GM12878 (cell line): ENCODE results near the gene CABLES1. TPM values are rescaled to one million over a fixed set of nuclear protein-coding genes. Genes with fewer than 3 reads are reported as not detected.

Source experiments
- BCL11A ChIP-seq: IDR thresholded peaks from 2 replicates; pipeline ENCODE4 v1.6.1; 2011; ENCODE audit warnings: low read depth, low read length
- CTCF ChIP-seq, 3 experiments: IDR thresholded peaks in 2 of 3; conservative IDR thresholded peaks in 1 of 3; 2 replicates each; pipeline ENCODE4 v1.5.1; 2011; ENCODE audit warnings: low read depth in 3 of 3, low read length in 3 of 3, mild to moderate bottlenecking in 3 of 3, control low read depth in 2 of 3, moderate library complexity in 2 of 3, inconsistent platforms in 1 of 3, mixed read lengths in 1 of 3; ENCODE audit not compliant: control insufficient read depth in 2 of 3, insufficient read depth in 1 of 3; ENCODE audit errors: extremely low read depth in 1 of 3
- GATAD2B ChIP-seq: fragments of 450-650 bp; conservative IDR thresholded peaks from 2 replicates; pipeline ENCODE4 v1.6.1; 2017; ENCODE audit warnings: low read depth, mild to moderate bottlenecking, moderate library complexity
- HDAC2 ChIP-seq: fragments of 200-600 bp; sonication (generic); IDR thresholded peaks from 2 replicates; pipeline ENCODE4 v1.6.1; 2017
- NBN ChIP-seq: fragments of 450-650 bp; IDR thresholded peaks from 2 replicates; pipeline ENCODE4 v1.6.1; 2016
- NFXL1 ChIP-seq: fragments of 450-650 bp; IDR thresholded peaks from 2 replicates; pipeline ENCODE4 v1.6.1; 2017; ENCODE audit warnings: antibody characterized with exemption, mild to moderate bottlenecking, borderline replicate concordance
- NFYA ChIP-seq: IDR thresholded peaks from 2 replicates; pipeline ENCODE4 v1.6.1; 2011; ENCODE audit warnings: low read depth, mild to moderate bottlenecking, low read length, improper control_type of control experiment, borderline replicate concordance
- NR2F1 ChIP-seq: fragments of 450-650 bp; conservative IDR thresholded peaks from 2 replicates; pipeline ENCODE4 v1.6.1; 2017; ENCODE audit warnings: mild to moderate bottlenecking
- NRF1 ChIP-seq: conservative IDR thresholded peaks from 2 replicates; pipeline ENCODE4 v1.6.1; 2011; ENCODE audit warnings: mild to moderate bottlenecking, low read depth, low read length, improper control_type of control experiment
- TCF7 ChIP-seq: IDR thresholded peaks from 2 replicates; pipeline ENCODE4 v1.6.1; 2014; ENCODE audit warnings: antibody characterized with exemption, borderline replicate concordance
- USF2 ChIP-seq: IDR thresholded peaks from 2 replicates; pipeline ENCODE4 v1.6.1; 2011; ENCODE audit warnings: low read depth, low read length, improper control_type of control experiment, borderline replicate concordance
- ZBTB40 ChIP-seq: fragments of 450-650 bp; IDR thresholded peaks from 2 replicates; pipeline ENCODE4 v1.6.1; 2016; ENCODE audit warnings: mild to moderate bottlenecking, moderate library complexity, borderline replicate concordance
- ZNF207 ChIP-seq: fragments of 450-650 bp; IDR thresholded peaks from 2 replicates; pipeline ENCODE4 v1.6.1; 2014; ENCODE audit warnings: antibody characterized with exemption, mild to moderate bottlenecking, borderline replicate concordance
- ZNF24 ChIP-seq: fragments of 450-650 bp; IDR thresholded peaks from 2 replicates; pipeline ENCODE4 v1.6.1; 2017; ENCODE audit warnings: antibody characterized with exemption, mild to moderate bottlenecking
- polyA plus RNA-seq, 11 experiments: library from polyadenylated mRNA; depleted of rRNA in 4 of 11; unstranded in 6 of 11; stranded (reverse) in 5 of 11; fragments of >200 nt; fragmentation: Nextera tagmentation in 4 of 11; fragmentation: Illumina TruSeq in 1 of 11; extraction: Ambion mirVana in 4 of 11; extraction: Trizol in 1 of 11; gene quantifications; 1 replicate in 1 of 11; 2 replicates in 10 of 11; pipeline versions ENCODE4 v1.2.1 to v1.2.3, GENCODE V29; 2011 to 2016; ENCODE audit warnings: inconsistent platforms in 2 of 11, missing spikeins in 2 of 11, low read depth in 1 of 11
- total RNA-seq, 4 experiments: library from RNA; depleted of rRNA in 3 of 4; stranded (reverse); fragments of >200 nt in 3 of 4; fragmentation: Illumina TruSeq in 1 of 4; extraction: Trizol in 1 of 4; gene quantifications; 2 replicates each; pipeline versions ENCODE4 v1.2.1 to v1.2.3, GENCODE V29; 2013 to 2021
- TF ChIP-seq, protein P1 (sequence below): IDR thresholded peaks from 2 replicates; pipeline ENCODE4 v1.6.1; 2012; ENCODE audit warnings: low read depth, low read length, improper control_type of control experiment
- TF ChIP-seq, protein P2 (sequence below): IDR thresholded peaks from 2 replicates; pipeline ENCODE4 v1.6.1; 2012; ENCODE audit warnings: mild to moderate bottlenecking, low read depth, low read length

The CABLES1 gene
- total and polyA plus RNA-seq, 10 of the 15 experiments (the other 5 are each of a cell fraction or from before 2014, with no cell fraction given): 2.9 to 27.2 (median 8.2) TPM

- TF ChIP-seq ZBTB40 (peak; percentile 68), ZNF24 (no peak), ZNF207 (no peak), HDAC2 (no peak), NR2F1 (peak; percentile 89), GATAD2B (0 out of 2 replicates have a peak, but pooled peaks have one; percentile 73), NRF1 (no peak), CTCF (IDR thresholded peaks at IDR 0.05 in 2 of 3, conservative IDR thresholded peaks at IDR 0.05 in 1 of 3; ENCODE audit: control insufficient read depth in 2 of 3, extremely low read depth in 1 of 3, insufficient read depth in 1 of 3, low read depth in 3 of 3, low read length in 3 of 3) (no peak), NFYA (no peak), BCL11A (peak; percentile 77), NFXL1 (no peak), TCF7 (0 out of 2 replicates have a peak, but pooled peaks have one; percentile 21), NBN (peak; percentile 53; the same call in 1 of the 2 replicates), USF2 (peak; percentile 59)
- TF ChIP-seq, protein P1, sequence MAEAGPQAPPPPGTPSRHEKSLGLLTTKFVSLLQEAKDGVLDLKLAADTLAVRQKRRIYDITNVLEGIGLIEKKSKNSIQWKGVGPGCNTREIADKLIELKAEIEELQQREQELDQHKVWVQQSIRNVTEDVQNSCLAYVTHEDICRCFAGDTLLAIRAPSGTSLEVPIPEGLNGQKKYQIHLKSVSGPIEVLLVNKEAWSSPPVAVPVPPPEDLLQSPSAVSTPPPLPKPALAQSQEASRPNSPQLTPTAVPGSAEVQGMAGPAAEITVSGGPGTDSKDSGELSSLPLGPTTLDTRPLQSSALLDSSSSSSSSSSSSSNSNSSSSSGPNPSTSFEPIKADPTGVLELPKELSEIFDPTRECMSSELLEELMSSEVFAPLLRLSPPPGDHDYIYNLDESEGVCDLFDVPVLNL: no peak
- TF ChIP-seq, protein P2, sequence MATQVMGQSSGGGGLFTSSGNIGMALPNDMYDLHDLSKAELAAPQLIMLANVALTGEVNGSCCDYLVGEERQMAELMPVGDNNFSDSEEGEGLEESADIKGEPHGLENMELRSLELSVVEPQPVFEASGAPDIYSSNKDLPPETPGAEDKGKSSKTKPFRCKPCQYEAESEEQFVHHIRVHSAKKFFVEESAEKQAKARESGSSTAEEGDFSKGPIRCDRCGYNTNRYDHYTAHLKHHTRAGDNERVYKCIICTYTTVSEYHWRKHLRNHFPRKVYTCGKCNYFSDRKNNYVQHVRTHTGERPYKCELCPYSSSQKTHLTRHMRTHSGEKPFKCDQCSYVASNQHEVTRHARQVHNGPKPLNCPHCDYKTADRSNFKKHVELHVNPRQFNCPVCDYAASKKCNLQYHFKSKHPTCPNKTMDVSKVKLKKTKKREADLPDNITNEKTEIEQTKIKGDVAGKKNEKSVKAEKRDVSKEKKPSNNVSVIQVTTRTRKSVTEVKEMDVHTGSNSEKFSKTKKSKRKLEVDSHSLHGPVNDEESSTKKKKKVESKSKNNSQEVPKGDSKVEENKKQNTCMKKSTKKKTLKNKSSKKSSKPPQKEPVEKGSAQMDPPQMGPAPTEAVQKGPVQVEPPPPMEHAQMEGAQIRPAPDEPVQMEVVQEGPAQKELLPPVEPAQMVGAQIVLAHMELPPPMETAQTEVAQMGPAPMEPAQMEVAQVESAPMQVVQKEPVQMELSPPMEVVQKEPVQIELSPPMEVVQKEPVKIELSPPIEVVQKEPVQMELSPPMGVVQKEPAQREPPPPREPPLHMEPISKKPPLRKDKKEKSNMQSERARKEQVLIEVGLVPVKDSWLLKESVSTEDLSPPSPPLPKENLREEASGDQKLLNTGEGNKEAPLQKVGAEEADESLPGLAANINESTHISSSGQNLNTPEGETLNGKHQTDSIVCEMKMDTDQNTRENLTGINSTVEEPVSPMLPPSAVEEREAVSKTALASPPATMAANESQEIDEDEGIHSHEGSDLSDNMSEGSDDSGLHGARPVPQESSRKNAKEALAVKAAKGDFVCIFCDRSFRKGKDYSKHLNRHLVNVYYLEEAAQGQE: no peak
Observed at GRCh38 chr18:23228102-23229061, 93.1 kb downstream of the CABLES1 start (continued).
